Epithelial cell of prostate (primary cell): Measurements from ENCODE around the gene ZNF672.
"Not testable (repeated sequence)": the region's sequence is repeated elsewhere in the genome, so short reads cannot be mapped to it uniquely, and the experiment has no call there.

Experiments used
- DNase-seq: peaks from one replicate; pipeline ENCODE4 v3.0.0-alpha.2; 2011; ENCODE audit warnings: low read depth, low spot score
- H3K27ac ChIP-seq: fragments of 450-650 bp; 2 replicates; pipeline ENCODE4 v1.5.1; 2017; ENCODE audit warnings: mild to moderate bottlenecking

ZNF672 gene

GRCh38 chr1:248837781-248838356 lies at the start of gene ZNF672:
Gene ZNF672, plus strand, starts transcription at chr1:248838224. Its CDS starts 9,051 bp downstream, at chr1:248847275.
- peak within 1 kb of the TSS; percentile 97 for H3K27ac ChIP-seq
- peak; percentile 83 for DNase-seq

DNA sequence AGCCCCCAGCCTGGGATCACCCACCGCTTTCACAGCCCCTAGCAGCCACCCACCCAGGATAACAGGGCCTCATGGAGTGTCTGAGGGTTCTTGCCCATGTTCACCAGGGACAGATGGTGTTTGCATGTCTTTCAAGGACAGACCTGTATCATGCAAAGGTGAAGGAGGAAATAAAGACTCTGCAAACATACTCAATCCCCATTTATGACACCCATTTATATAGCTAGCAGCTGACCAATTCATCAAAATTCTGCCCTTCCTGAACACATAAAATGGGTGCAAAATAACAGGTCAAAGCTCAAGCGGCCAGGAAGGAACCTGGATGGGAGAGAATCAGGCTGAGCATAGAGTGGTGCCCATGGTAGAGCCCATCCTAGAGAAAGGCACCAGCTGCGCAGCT lies 49.7 kb upstream of the ZNF672 start:
- no peak overlapping the region for H3K27ac ChIP-seq
- DNase-seq: no peak

GRCh38 chr1:248789337-248789736 lies 48.7 kb upstream of the ZNF672 start:
- H3K27ac ChIP-seq: peak overlapping the region; percentile 37
- DNase-seq: peak; percentile 14

GRCh38 chr1:248790456-248790855 lies 47.6 kb upstream of the ZNF672 start:
- peak overlapping the region; percentile 37 for H3K27ac ChIP-seq
- DNase-seq: no peak

DNA sequence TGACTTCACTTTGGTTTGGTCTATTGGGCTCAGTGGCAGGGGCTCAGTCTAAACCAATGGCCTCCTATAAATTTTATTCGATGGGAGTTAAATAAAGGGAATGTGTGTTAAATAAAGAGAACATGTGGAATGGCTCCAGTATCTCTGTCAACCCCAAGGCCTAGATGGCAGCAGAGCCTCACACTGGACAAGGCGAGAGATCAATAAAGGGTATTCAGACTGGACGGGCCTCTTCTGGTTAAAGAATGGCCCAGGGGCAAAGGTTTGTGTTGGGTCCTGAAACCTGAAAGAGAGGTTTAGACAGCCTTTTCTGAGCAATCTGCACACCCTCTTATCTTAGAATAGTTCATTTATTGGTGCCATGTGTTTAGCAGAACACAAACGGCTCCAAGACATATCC lies 47.0 kb upstream of the ZNF672 start:
- H3K27ac ChIP-seq: no peak overlapping the region
- no peak for DNase-seq

DNA sequence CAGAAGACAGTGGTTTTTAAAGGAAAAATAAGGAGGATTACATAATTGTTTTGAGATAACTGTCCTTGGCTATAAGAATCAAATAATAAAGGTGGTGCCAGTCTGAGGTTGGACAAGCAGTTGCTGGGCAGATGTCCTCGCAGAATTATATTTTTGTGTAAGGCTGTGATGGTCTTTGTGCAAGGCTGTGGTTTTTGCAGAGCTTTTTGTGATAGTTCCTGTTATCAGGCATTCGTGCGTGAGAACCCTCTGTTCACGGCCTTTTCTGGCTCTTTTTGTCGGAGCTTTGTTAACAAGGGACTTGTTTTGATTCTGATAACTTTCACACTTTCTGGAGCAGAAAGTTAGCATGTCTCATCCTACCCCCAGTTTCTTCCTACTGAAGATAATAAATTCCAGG lies 45.7 kb upstream of the ZNF672 start:
- DNase-seq: no peak
- no peak overlapping the region for H3K27ac ChIP-seq

GRCh38 chr1:248793592-248793991 lies 44.4 kb upstream of the ZNF672 start:
- peak overlapping the region; percentile 30 for H3K27ac ChIP-seq
- DNase-seq: no peak

GRCh38 chr1:248794663-248795062 lies 43.4 kb upstream of the ZNF672 start:
- not testable (repeated sequence) for DNase-seq, H3K27ac ChIP-seq

DNA sequence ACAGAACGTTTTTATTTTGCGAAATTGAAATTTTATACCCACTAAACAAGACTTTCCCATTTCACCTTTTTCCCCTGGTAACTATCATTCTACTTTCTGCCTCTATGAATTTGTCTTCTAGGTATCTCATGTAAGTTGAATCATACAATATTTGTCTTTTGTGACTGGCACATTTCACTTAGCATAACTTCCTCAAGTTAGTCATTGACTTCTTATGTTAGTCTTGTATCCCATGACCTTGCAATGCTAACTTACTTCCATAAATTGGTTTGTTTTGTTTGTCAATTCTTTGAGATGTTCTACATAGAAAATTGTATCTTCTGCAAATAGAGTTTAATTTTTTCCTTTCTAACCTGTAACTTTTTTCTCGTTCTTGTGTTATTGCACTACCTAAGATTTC lies 39.2 kb upstream of the ZNF672 start:
- H3K27ac ChIP-seq: no peak overlapping the region

DNA sequence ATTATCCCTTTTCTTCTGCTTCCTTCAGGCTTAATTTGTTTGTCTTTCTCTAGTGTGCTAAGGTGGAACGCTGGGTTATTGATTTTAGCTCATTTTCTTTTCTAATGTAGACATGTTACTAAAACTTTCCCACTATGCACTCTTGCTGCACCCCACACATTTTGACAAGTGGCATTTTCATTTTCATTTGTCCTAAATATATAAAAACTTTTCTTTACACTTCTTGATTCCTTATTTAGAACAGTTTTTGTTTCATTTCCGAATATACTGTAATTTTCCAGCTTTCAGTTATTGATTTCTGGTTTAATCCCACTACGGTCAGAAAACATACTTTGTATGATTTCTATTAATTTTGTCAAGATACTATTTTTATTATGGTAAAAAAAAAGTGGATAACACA lies 37.6 kb upstream of the ZNF672 start:
- no peak overlapping the region for H3K27ac ChIP-seq
- no peak for DNase-seq

More for the DNA sequence above, 39.2 kb upstream of the ZNF672 start:
- no peak for DNase-seq

GRCh38 chr1:248802454-248802853 lies 35.6 kb upstream of the ZNF672 start:
- no peak for DNase-seq
- H3K27ac ChIP-seq: no peak overlapping the region

GRCh38 chr1:248803501-248803900 lies 34.5 kb upstream of the ZNF672 start:
- DNase-seq, H3K27ac ChIP-seq: not testable (repeated sequence)

DNA sequence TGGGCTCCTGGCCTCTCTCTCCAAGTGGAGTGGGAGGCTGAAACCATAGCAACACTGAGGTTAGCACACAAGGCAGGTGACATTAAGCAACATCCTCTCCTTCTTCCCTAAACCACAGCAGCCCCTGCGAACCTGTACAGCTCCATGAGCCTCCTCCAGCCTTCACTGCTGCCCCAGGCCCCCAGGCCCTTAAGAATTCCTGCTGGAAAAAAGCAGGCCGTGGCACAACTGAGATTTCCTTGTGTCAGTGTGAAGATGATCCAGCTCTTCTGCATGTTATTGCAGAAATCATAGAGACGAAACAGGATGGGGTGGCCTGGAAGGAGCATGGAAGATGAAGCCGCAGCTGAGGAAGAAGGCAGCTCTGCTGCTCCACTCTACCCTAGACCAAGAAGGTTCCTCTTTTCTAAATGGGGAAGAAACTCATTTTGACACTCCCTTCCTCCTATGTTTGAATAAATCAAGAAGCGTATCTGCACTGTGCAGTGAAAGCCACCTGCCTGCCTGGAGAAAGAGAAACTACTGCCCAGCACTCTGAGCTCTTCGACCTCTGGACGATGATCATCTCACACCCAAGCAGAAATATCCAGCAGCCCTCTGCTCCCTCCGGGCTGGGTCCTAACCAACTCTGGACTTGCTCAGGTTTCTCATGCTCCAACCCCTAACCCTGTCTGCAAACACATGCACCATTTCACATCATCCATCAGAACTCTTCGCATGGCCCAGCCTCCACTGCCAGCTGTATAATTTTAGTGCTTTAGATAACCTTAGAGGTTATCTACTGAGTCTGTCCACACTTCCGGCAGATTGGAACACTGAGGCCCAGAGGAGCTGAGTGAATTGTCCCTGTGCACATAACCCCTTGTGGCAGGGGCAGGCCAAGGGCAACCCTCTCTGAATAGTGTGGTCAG lies 33.0 kb upstream of the ZNF672 start:
- H3K27ac ChIP-seq: no peak overlapping the region
- DNase-seq: no peak

DNA sequence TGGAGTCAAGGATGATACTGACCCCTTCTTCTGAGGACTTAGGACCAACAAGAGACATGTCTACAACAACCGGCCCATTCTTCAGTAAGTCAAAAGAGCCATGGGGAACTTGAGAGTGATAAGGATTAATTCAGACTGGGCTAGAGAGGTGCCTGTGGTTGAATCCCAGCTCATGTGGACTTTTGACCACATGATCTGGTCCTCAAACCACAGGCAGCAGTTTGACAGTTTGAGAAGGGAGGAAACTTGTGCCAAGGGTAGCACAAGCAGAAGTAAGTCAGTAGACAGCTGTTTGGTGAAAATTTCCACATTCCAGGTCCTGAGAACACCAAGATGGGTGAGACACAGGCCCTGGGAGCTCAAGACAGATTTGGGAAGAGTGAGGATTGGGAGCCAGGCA lies 32.1 kb upstream of the ZNF672 start:
- H3K27ac ChIP-seq: no peak overlapping the region
- DNase-seq: no peak

GRCh38 chr1:248807067-248807737 lies 30.8 kb upstream of the ZNF672 start:
- no peak for DNase-seq

GRCh38 chr1:248808876-248809275 lies 29.1 kb upstream of the ZNF672 start:
- no peak overlapping the region for H3K27ac ChIP-seq
- DNase-seq: no peak

More at GRCh38 chr1:248807067-248807737, 30.8 kb upstream of the ZNF672 start:
- H3K27ac ChIP-seq: no peak overlapping the region

GRCh38 chr1:248810000-248810726 lies 27.9 kb upstream of the ZNF672 start:
- no peak for DNase-seq

DNA sequence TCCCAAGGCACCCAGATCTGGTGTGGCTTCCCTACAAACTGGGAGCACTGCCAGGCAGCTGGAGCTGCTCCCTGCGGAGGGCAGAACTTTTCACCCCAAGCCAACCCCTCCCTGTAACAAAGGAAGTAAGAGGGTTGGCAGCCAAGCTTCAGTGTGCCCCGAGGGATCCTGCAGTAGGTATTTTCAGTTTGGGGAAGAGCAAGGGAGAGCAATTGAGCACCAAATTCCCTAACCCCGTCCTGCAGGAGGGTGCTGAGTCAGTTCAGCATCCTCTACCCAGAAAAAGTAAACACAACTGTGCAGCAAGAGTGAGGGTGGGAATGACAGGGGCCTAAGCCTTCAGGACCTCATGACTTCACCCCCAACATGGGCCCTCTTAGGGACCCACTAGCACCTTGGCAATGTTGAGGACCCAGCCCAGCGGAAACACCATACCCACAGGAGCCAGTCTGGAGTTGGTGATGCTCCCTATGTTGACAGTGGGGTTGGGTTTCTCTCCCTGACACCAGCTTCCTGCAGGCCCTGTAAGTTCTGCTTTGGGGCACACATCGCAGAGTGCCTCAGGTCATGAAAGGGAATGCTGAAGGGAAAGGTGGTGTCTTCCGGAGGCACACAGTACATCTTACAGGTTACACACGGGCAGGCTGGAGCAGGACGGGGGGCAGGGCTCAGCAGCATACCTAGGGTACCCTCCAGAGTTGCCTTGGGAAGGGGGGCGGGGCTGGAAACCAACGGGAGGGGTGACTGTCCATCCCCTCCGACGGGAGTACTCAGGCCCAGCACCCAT lies 27.1 kb upstream of the ZNF672 start:
- peak; percentile 24 for DNase-seq
- H3K27ac ChIP-seq: no peak overlapping the region

More at GRCh38 chr1:248810000-248810726, 27.9 kb upstream of the ZNF672 start:
- no peak overlapping the region for H3K27ac ChIP-seq
